ENCODE results near the gene YY1. TPM values are rescaled to one million over a fixed set of nuclear protein-coding genes. Genes with fewer than 3 reads are reported as not detected.
"Not testable (repeated sequence)": the region's sequence is repeated elsewhere in the genome, so short reads cannot be mapped to it uniquely, and the experiment has no call there.

YY1 gene
- total and polyA plus RNA-seq, 2 of the 8 experiments (the other 6 are each of a cell fraction or from before 2014, with no cell fraction given) = 26.4 to 106 TPM

- not testable (repeated sequence) for H3K4ac ChIP-seq (replicated peaks; ENCODE audit: insufficient read length, low read depth, low read length); H3K27ac ChIP-seq (ENCODE audit: low read depth, low read length); H3K27me3 ChIP-seq (replicated peaks in 1 of 4; ENCODE audit: control insufficient read depth in 3 of 4, extremely low read depth in 1 of 4, insufficient read depth in 3 of 4, low read length in 3 of 4); H4K91ac ChIP-seq (replicated peaks; ENCODE audit: insufficient read length, low read length); H3K56ac ChIP-seq (replicated peaks; ENCODE audit: insufficient read length, low read depth, low read length); H3K23ac ChIP-seq (ENCODE audit: insufficient read length); FAIRE-seq; H3K14ac ChIP-seq (ENCODE audit: insufficient read length); H2BK15ac ChIP-seq (ENCODE audit: low read length); H3K9me3 ChIP-seq (ENCODE audit: insufficient read depth in 2 of 2, low read depth in 1 of 2, low read length in 1 of 2); H2AK5ac ChIP-seq (ENCODE audit: low read depth, low read length); H3K36me3 ChIP-seq (ENCODE audit: control insufficient read depth in 2 of 4, insufficient read depth in 4 of 4, low read length in 3 of 4); H2AFZ ChIP-seq (ENCODE audit: low read length); H2BK5ac ChIP-seq (ENCODE audit: low read depth, low read length); H3K4me3 ChIP-seq (ENCODE audit: extremely low read depth in 1 of 4, insufficient read depth in 2 of 4, low read depth in 3 of 4, low read length in 4 of 4); H2BK20ac ChIP-seq (ENCODE audit: low read length); H4K5ac ChIP-seq (ENCODE audit: insufficient read length, low read depth, low read length); H4K8ac ChIP-seq (ENCODE audit: extremely low read depth, insufficient read depth, low read length); H3K18ac ChIP-seq (ENCODE audit: extremely low read depth, low read length); H2BK120ac ChIP-seq (replicated peaks; ENCODE audit: low read depth, low read length); H3K9ac ChIP-seq (replicated peaks in 1 of 4; ENCODE audit: extremely low read depth in 1 of 4, low read depth in 3 of 4, low read length in 3 of 4); DNase-seq (ENCODE audit: low read depth in 1 of 2, low spot score in 2 of 2); H3K79me1 ChIP-seq (ENCODE audit: low read depth, low read length); H2BK12ac ChIP-seq (ENCODE audit: low read depth, low read length)
- WGBS, 2 experiments (ENCODE audit: extremely low coverage in 1 of 2, insufficient coverage in 1 of 2, insufficient read length in 1 of 2, insufficient replicate concordance in 2 of 2, low coverage in 1 of 2, low lambda C conversion rate in 2 of 2, missing lambda C conversion rate in 1 of 2) = 94% methylated on average over 3 of the region's 6 CpGs; no CpG with 5 or more reads in 1 of the 2 experiments
- Histone ChIP-seq H3K79me2 (ENCODE audit: control insufficient read depth in 1 of 2, insufficient read depth in 2 of 2, low read length in 2 of 2) (peaks cover 2 to 17% of the 10 kb centered on the region in 2 experiments; a peak in 3 of 4 replicates), H4K20me1 (replicated peaks in 1 of 2; ENCODE audit: control insufficient read depth in 1 of 2, insufficient read depth in 2 of 2, low read length in 2 of 2) (peaks cover 13 to 15% of the 10 kb centered on the region in 2 experiments), H3K4me1 (replicated peaks in 1 of 4; ENCODE audit: control insufficient read depth in 3 of 4, insufficient read depth in 4 of 4, low read length in 3 of 4) (peaks cover 6 to 27% (median 19%) of the 10 kb centered on the region in 4 experiments), H3K23me2 (ENCODE audit: low read depth, low read length) (peaks cover 18% of the 10 kb centered on the region; the same call in 1 of the 2 replicates), H3K4me2 (ENCODE audit: insufficient read depth in 1 of 2, low read depth in 2 of 2, low read length in 2 of 2) (peak overlapping the region in 1 of 2 experiments; percentile 70; a peak in 2 of 4 replicates)
- ChIA-PET POLR2A (ENCODE audit: partially characterized antibody) (interaction anchor here (1.2 to 14.7 kb wide), 7 partner anchors 9 to 33 kb away, joined by 3 to 200 read pairs (median 4); no protein-coding TSS in a partner anchor), CTCF (ENCODE audit: partially characterized antibody) (interaction anchor here (0.5 to 3.0 kb wide), 10 partner anchors 10 to 97 kb away, joined by 3 to 10 read pairs (median 3); no protein-coding TSS in a partner anchor)
These were observed 69.5 kb downstream of the YY1 start for GRCh38 chr14:100308427-100308792.
